Parathyroid adenoma (tissue), 2 donors: ENCODE results near the gene RASSF3.
"Not testable (repeated sequence)": the region's sequence is repeated elsewhere in the genome, so short reads cannot be mapped to it uniquely, and the experiment has no call there.

Experiments
- H2AFZ ChIP-seq: fragments of 300-600 bp; sonication (generic); one replicate; pipeline ENCODE4 v1.7.0; 2017; ENCODE audit warnings: antibody characterized with exemption, mild to moderate bottlenecking
- H3K27ac ChIP-seq: fragments of 300-600 bp; sonication (generic); one replicate; pipeline ENCODE4 v1.7.0; 2017
- H3K27me3 ChIP-seq: fragments of 300-600 bp; sonication (generic); one replicate; pipeline ENCODE4 v1.7.0; 2017; ENCODE audit warnings: low read length; ENCODE audit not compliant: control insufficient read depth, insufficient read depth
- H3K36me3 ChIP-seq: fragments of 300-600 bp; sonication (generic); one replicate; pipeline ENCODE4 v1.7.0; 2017; ENCODE audit warnings: low read length; ENCODE audit not compliant: control insufficient read depth, insufficient read depth
- H3K4me1 ChIP-seq: fragments of 300-600 bp; sonication (generic); one replicate; pipeline ENCODE4 v1.7.0; 2017; ENCODE audit warnings: control low read depth
- H3K4me2 ChIP-seq: fragments of 300-600 bp; sonication (generic); one replicate; pipeline ENCODE4 v1.7.0; 2017; ENCODE audit warnings: low read length
- H3K4me3 ChIP-seq: fragments of 300-600 bp; sonication (generic); one replicate; pipeline ENCODE4 v1.7.0; 2017; ENCODE audit warnings: low read depth, low read length
- H3K79me2 ChIP-seq: fragments of 300-600 bp; sonication (generic); one replicate; pipeline ENCODE4 v1.7.0; 2017; ENCODE audit warnings: control low read depth
- H3K9ac ChIP-seq: fragments of 300-600 bp; sonication (generic); one replicate; pipeline ENCODE4 v1.7.0; 2017; ENCODE audit warnings: mild to moderate bottlenecking
- H3K9me3 ChIP-seq: fragments of 300-600 bp; sonication (generic); one replicate; pipeline ENCODE4 v1.7.0; 2017; ENCODE audit warnings: low read length; ENCODE audit not compliant: control insufficient read depth
- TF ChIP-seq, protein P1 (sequence below): fragments of 300-600 bp; sonication (generic); IDR thresholded peaks from one replicate; pipeline ENCODE4 v1.7.0; 2017; ENCODE audit warnings: antibody characterized with exemption, mild to moderate bottlenecking
- donor health status: primary hyperparathyroidism.

RASSF3 gene

DNA sequence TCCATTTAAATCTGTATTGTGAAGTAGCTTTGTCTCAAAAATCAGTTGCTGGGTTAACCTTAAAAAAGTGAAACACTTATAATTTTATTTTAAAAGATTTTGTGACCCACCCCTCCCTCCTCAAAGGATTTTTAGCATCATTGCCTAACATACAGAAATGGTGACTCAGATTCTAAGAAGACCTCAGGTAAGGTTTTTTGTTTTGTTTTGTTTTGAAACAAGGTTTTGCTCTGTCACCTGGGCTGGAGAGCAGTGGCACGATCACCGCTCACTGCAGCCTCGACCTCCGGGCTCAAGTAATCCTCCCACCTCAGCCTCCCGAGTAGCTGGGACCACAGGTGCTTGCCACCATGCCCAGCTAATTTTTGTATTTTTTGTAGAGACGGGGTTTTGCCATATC lies 74.8 kb downstream of the RASSF3 start:
- H3K27ac ChIP-seq = no peak overlapping the region
- H3K27me3 ChIP-seq = no peaks in the 10 kb centered on the region
- TF ChIP-seq, protein P1, sequence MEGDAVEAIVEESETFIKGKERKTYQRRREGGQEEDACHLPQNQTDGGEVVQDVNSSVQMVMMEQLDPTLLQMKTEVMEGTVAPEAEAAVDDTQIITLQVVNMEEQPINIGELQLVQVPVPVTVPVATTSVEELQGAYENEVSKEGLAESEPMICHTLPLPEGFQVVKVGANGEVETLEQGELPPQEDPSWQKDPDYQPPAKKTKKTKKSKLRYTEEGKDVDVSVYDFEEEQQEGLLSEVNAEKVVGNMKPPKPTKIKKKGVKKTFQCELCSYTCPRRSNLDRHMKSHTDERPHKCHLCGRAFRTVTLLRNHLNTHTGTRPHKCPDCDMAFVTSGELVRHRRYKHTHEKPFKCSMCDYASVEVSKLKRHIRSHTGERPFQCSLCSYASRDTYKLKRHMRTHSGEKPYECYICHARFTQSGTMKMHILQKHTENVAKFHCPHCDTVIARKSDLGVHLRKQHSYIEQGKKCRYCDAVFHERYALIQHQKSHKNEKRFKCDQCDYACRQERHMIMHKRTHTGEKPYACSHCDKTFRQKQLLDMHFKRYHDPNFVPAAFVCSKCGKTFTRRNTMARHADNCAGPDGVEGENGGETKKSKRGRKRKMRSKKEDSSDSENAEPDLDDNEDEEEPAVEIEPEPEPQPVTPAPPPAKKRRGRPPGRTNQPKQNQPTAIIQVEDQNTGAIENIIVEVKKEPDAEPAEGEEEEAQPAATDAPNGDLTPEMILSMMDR = no peak
- no peak overlapping the region for H3K4me2 ChIP-seq
- H3K4me3 ChIP-seq = no peak overlapping the region
- H2AFZ ChIP-seq = no peak overlapping the region
- H3K9me3 ChIP-seq = no peaks in the 10 kb centered on the region
- H3K4me1 ChIP-seq = no peaks in the 10 kb centered on the region
- no peaks in the 10 kb centered on the region for H3K36me3 ChIP-seq
- no peaks in the 10 kb centered on the region for H3K79me2 ChIP-seq
- H3K9ac ChIP-seq = no peak overlapping the region

DNA sequence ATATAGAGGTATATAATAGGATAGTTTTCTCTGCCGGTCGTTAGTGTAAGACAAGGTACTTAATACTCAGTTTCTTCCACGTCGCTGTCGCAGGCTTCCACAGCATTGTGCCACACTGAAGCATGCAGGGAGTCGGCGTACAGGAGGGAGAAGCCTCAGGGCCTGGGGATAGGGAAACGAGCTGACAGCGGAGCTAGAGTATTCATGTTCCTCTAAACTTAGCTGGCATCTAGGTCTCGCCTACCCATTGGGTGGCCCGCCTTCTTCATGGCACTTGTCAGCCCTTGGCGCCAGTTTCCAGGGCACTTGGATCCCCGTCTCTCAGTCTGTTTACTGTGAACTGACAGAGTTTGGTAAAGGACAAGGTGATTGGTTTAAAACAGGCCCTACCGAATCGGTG lies 75.3 kb downstream of the RASSF3 start:
- Histone ChIP-seq H3K4me2 (no peak overlapping the region), H3K27me3 (no peaks in the 10 kb centered on the region), H3K9me3 (no peaks in the 10 kb centered on the region), H3K4me3 (no peak overlapping the region), H3K4me1 (no peaks in the 10 kb centered on the region), H3K79me2 (no peaks in the 10 kb centered on the region), H3K9ac (no peak overlapping the region), H3K27ac (no peak overlapping the region), H3K36me3 (no peaks in the 10 kb centered on the region), H2AFZ (no peak overlapping the region)
- TF ChIP-seq, protein P1 = no peak

DNA sequence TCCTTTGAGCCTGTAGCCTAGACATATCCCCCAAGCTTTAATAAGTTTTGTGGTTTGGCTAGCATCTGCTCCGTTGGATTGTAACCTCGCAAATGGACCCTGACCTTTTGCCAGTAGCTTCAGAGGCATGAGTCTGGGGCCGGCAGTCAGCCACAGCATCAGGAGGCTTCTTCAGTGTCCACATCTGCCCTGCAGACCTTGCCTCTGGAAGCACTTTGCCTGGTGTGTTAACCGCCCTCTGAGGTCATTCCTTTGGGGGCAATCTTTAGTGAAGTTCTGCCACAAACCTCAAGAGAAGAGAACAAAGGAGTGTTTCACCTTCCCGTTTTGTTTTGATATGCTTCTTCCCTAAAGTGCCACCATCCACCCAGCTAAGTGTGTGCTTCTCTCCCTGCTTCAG lies 77.5 kb downstream of the RASSF3 start:
- Histone ChIP-seq H3K79me2 (no peaks in the 10 kb centered on the region), H3K4me1 (no peaks in the 10 kb centered on the region), H3K9me3 (no peaks in the 10 kb centered on the region), H3K4me3 (no peak overlapping the region), H3K27me3 (no peaks in the 10 kb centered on the region), H3K36me3 (no peaks in the 10 kb centered on the region), H2AFZ (no peak overlapping the region), H3K4me2 (no peak overlapping the region), H3K9ac (no peak overlapping the region), H3K27ac (no peak overlapping the region)
- TF ChIP-seq, protein P1 = no peak

DNA sequence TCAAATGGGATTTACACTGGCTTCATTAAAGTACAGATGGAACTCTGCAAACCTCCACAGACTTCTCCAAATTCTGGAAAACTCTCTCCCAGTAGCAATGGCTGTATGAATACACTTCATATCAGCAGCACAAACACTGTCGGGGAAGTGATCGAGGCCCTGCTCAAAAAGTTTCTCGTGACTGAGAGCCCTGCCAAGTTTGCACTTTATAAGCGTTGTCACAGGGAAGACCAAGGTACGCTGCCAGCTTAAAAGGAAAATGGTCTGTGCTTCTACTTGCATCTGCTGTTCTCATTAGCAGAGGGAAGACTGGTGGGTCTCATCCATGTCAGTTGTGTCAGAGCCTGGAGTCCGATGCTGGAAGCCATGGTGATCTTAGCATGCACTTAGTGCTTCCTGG lies 77.9 kb downstream of the RASSF3 start:
- no peaks in the 10 kb centered on the region for H3K27me3 ChIP-seq
- no peaks in the 10 kb centered on the region for H3K9me3 ChIP-seq
- TF ChIP-seq, protein P1 = no peak
- no peaks in the 10 kb centered on the region for H3K36me3 ChIP-seq
- no peak overlapping the region for H3K4me2 ChIP-seq
- H3K4me1 ChIP-seq = no peaks in the 10 kb centered on the region
- no peak overlapping the region for H3K27ac ChIP-seq
- H2AFZ ChIP-seq = no peak overlapping the region
- H3K79me2 ChIP-seq = no peaks in the 10 kb centered on the region
- no peak overlapping the region for H3K9ac ChIP-seq
- no peak overlapping the region for H3K4me3 ChIP-seq

DNA sequence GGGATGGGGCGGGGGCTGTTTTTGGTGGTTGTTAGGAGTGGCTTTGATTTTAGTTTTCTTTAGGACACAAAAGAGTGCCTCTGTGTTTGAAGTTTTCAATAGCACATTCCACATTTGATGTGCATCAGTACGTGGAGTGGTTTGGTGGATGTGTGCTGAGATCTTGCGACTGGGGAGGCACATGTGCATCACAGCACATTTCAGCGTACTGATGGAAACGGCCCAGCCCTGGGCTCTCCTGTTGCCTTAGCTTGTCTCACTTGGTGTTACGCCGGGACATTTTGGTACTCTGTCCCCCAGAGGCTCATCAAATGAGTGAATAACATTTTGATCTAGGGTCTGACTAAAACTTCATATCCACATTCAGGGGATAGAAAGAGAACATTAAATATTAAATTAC lies 78.4 kb downstream of the RASSF3 start:
- Histone ChIP-seq H3K36me3 (no peaks in the 10 kb centered on the region), H3K9ac (no peak overlapping the region), H3K9me3 (no peaks in the 10 kb centered on the region), H3K4me2 (no peak overlapping the region), H2AFZ (no peak overlapping the region), H3K4me3 (no peak overlapping the region), H3K27me3 (no peaks in the 10 kb centered on the region), H3K27ac (no peak overlapping the region), H3K79me2 (no peaks in the 10 kb centered on the region), H3K4me1 (no peaks in the 10 kb centered on the region)
- TF ChIP-seq, protein P1 = no peak

DNA sequence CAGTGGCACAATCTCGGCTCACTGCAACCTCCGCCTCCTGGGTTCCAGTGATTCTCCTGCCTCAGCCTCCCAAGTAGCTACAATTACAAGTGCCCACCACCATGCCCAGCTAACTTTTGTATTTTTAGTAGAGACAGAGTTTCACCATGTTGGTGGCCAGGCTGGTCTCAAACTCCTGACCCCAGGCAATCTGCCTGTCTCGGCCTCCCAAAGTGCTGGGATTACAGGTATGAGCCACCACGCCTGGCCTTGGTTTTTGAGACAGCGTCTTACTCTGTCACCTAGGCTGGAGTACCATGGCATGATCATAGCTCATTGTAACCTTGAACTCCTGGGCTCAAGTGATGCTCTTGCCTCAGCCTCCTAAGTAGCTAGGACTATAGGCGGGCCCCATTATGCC lies 79.9 kb downstream of the RASSF3 start:
- not testable (repeated sequence) for H3K36me3 ChIP-seq, H3K79me2 ChIP-seq, H3K4me1 ChIP-seq

More for the DNA sequence above, 79.9 kb downstream of the RASSF3 start:
- H3K9me3 ChIP-seq, H3K27me3 ChIP-seq, H3K4me2 ChIP-seq, H3K4me3 ChIP-seq, H3K9ac ChIP-seq, H2AFZ ChIP-seq, H3K27ac ChIP-seq: not testable (repeated sequence)
